HEK293T (cell line): ENCODE data around the gene SRRT.

ENCODE experiments used
- CTCF ChIA-PET: fragments of 350-600 bp; formaldehyde crosslinking; extraction: SDS; loops from one replicate; lab custom pipeline; 2021; ENCODE audit warnings: antibody characterized with exemption, inconsistent platforms; lab: Yijun Ruan, JAX
- POLR2A ChIA-PET: fragments of 350-600 bp; formaldehyde crosslinking; extraction: SDS; loops from one replicate; lab custom pipeline; 2020; ENCODE audit warnings: antibody characterized with exemption, inconsistent platforms; lab: Yijun Ruan, JAX
- DNase-seq: peaks from one replicate; pipeline ENCODE4 v3.0.0; 2012; ENCODE audit warnings: mixed read lengths; ENCODE audit errors: extremely low spot score
- ARNT ChIP-seq: fragments of 450-650 bp; IDR thresholded peaks from 2 replicates; pipeline ENCODE4 v1.6.1; 2017; ENCODE audit warnings: mild to moderate bottlenecking
- BHLHE40 ChIP-seq: fragments of 450-650 bp; IDR thresholded peaks from 2 replicates; pipeline ENCODE4 v1.6.1; 2016; ENCODE audit warnings: mild to moderate bottlenecking, moderate library complexity, borderline replicate concordance
- CTBP1 ChIP-seq: fragments of 450-650 bp; IDR thresholded peaks from 2 replicates; pipeline ENCODE4 v1.6.1; 2016; ENCODE audit warnings: borderline replicate concordance
- ELF4 ChIP-seq: fragments of 450-650 bp; IDR thresholded peaks from 2 replicates; pipeline ENCODE4 v1.6.1; 2017; ENCODE audit warnings: antibody characterized with exemption
- FOXA1 ChIP-seq: fragments of 450-650 bp; IDR thresholded peaks from 2 replicates; pipeline ENCODE4 v1.6.1; 2016; ENCODE audit warnings: mild to moderate bottlenecking
- FOXK2 ChIP-seq: fragments of 450-650 bp; IDR thresholded peaks from 2 replicates; pipeline ENCODE4 v1.6.1; 2016; ENCODE audit warnings: mild to moderate bottlenecking
- FOXM1 ChIP-seq: fragments of 450-650 bp; IDR thresholded peaks from 2 replicates; pipeline ENCODE4 v1.6.1; 2017; ENCODE audit warnings: mild to moderate bottlenecking, borderline replicate concordance
- HDGF ChIP-seq: fragments of 450-650 bp; IDR thresholded peaks from 2 replicates; pipeline ENCODE4 v1.6.1; 2017; ENCODE audit warnings: antibody characterized with exemption, borderline replicate concordance
- L3MBTL2 ChIP-seq: fragments of 450-650 bp; conservative IDR thresholded peaks from 2 replicates; pipeline ENCODE4 v1.6.1; 2016; ENCODE audit warnings: mild to moderate bottlenecking
- LEF1 ChIP-seq: fragments of 450-650 bp; IDR thresholded peaks from 2 replicates; pipeline ENCODE4 v1.6.1; 2017; ENCODE audit warnings: mild to moderate bottlenecking, borderline replicate concordance
- NFRKB ChIP-seq: fragments of 450-650 bp; IDR thresholded peaks from 2 replicates; pipeline ENCODE4 v1.6.1; 2016; ENCODE audit warnings: mild to moderate bottlenecking, moderate library complexity
- PKNOX1 ChIP-seq: fragments of 450-650 bp; IDR thresholded peaks from 2 replicates; pipeline ENCODE4 v1.6.1; 2016
- SP1 ChIP-seq: fragments of 450-650 bp; IDR thresholded peaks from 2 replicates; pipeline ENCODE4 v1.6.1; 2017
- SUZ12 ChIP-seq: fragments of 450-650 bp; IDR thresholded peaks from 2 replicates; pipeline ENCODE4 v1.6.1; 2016; ENCODE audit warnings: mild to moderate bottlenecking
- TARDBP ChIP-seq: fragments of 450-650 bp; IDR thresholded peaks from 2 replicates; pipeline ENCODE4 v1.6.1; 2016
- ZNF384 ChIP-seq: fragments of 450-650 bp; IDR thresholded peaks from 2 replicates; pipeline ENCODE4 v1.6.1; 2016

SRRT gene

GRCh38 chr7:100888291-100888987, 13.5 kb downstream of the SRRT start:
- POLR2A ChIA-PET: interaction anchor here (0.6 to 7.4 kb wide), 8 partner anchors 13 to 392 kb away, joined by 3 to 158 read pairs (median 4); partner anchors contain the start of genes PLOD3, SRRT, TRIP6 and ZNHIT1
- TF ChIP-seq L3MBTL2: no peak
- TF ChIP-seq FOXA1: no peak
- TF ChIP-seq FOXM1: no peak
- no peak for TF ChIP-seq SUZ12
- TF ChIP-seq ELF4: no peak
- no peak for TF ChIP-seq LEF1
- TF ChIP-seq ARNT: no peak
- TF ChIP-seq SP1: no peak
- TF ChIP-seq BHLHE40: no peak
- DNase-seq: no peak
- CTCF ChIA-PET: interaction anchor here (0.6 to 1.1 kb wide), 2 partner anchors 14 to 184 kb away, joined by 3 to 4 read pairs; no protein-coding TSS in a partner anchor

GRCh38 chr7:100888988-100889750, 14.3 kb downstream of the SRRT start, which contains the start of gene UFSP1:
UFSP1 (minus strand) TSS chr7:100889715; CDS start chr7:100889271, 444 bp downstream.
- DNase-seq: peak; percentile 53
- POLR2A ChIA-PET: interaction anchor here (0.6 to 7.4 kb wide), 39 partner anchors 9 to 393 kb away, joined by 3 to 158 read pairs (median 4); partner anchors contain the start of genes EPHB4, FBXO24, MUC17 and MUC3A
- TF ChIP-seq FOXA1 (no peak), TARDBP (no peak), HDGF (no peak), BHLHE40 (no peak), SP1 (no peak), NFRKB (no peak), ELF4 (no peak), PKNOX1 (peak; percentile 26; the same call in 1 of the 2 replicates), FOXM1 (no peak), SUZ12 (no peak), ARNT (no peak), LEF1 (no peak), L3MBTL2 (peak; percentile 86), FOXK2 (no peak), ZNF384 (no peak), CTBP1 (no peak)
- CTCF ChIA-PET: interaction anchor here (0.6 kb wide), 1 partner anchor 126 kb away, joined by 3 read pairs; no protein-coding TSS in a partner anchor

GRCh38 chr7:100890653-100891567, 16.0 kb downstream of the SRRT start:
- POLR2A ChIA-PET: interaction anchor here (0.6 to 7.4 kb wide), 13 partner anchors 15 to 392 kb away, joined by 3 to 158 read pairs (median 6); partner anchors contain the start of genes EPHB4, PLOD3, POP7 and SRRT
- DNase-seq: no peak
- TF ChIP-seq PKNOX1 (no peak), L3MBTL2 (no peak), SP1 (no peak), SUZ12 (no peak), FOXA1 (no peak), ARNT (no peak), TARDBP (no peak), NFRKB (no peak), FOXK2 (no peak), CTBP1 (no peak), HDGF (no peak), LEF1 (no peak), ZNF384 (no peak), ELF4 (no peak)
- CTCF ChIA-PET: no interaction called here

GRCh38 chr7:100891568-100892247, 16.8 kb downstream of the SRRT start:
- DNase-seq: no peak
- ChIA-PET CTCF (interaction anchor here (0.6 kb wide), 1 partner anchor 519 kb away, joined by 3 read pairs; no protein-coding TSS in a partner anchor), POLR2A (no interaction called here)
- no peak for TF ChIP-seq LEF1
- no peak for TF ChIP-seq SUZ12
- TF ChIP-seq ZNF384: no peak
- TF ChIP-seq HDGF: no peak
- no peak for TF ChIP-seq CTBP1
- no peak for TF ChIP-seq SP1
- TF ChIP-seq ARNT: no peak
- no peak for TF ChIP-seq FOXK2
- TF ChIP-seq FOXM1: no peak
- TF ChIP-seq ELF4: no peak
- TF ChIP-seq NFRKB: no peak
- no peak for TF ChIP-seq PKNOX1
- no peak for TF ChIP-seq L3MBTL2
- no peak for TF ChIP-seq FOXA1
- no peak for TF ChIP-seq BHLHE40
- TF ChIP-seq TARDBP: no peak
